HepG2 (cell line): ENCODE measurements around the gene GRHPR. TPM values are rescaled to one million over a fixed set of nuclear protein-coding genes. Genes with fewer than 3 reads are reported as not detected.

Experiments used
- DBP ChIP-seq: sonication (generic); formaldehyde crosslinking; IDR thresholded peaks from 2 replicates; pipeline ENCODE4 v1.4.0; 2020; ENCODE audit warnings: missing genetic modification reagents; ENCODE audit errors: not compliant biosample characterization
- EEA1 ChIP-seq: sonication (generic); formaldehyde crosslinking; IDR thresholded peaks from 2 replicates; pipeline ENCODE4 v1.5.1; 2020; ENCODE audit warnings: mild to moderate bottlenecking, missing genetic modification reagents, borderline replicate concordance
- ETV5 ChIP-seq: IDR thresholded peaks from 2 replicates; pipeline ENCODE4 v1.6.1; 2018; ENCODE audit warnings: missing biosample characterization, missing genetic modification reagents, inconsistent platforms, borderline replicate concordance
- NCOA2 ChIP-seq: sonication (generic); formaldehyde crosslinking; IDR thresholded peaks from 2 replicates; pipeline ENCODE4 v1.8.0; 2022; ENCODE audit warnings: inconsistent platforms
- NONO ChIP-seq, 2 experiments: fragments of 450-650 bp in 1 of 2; sonication (generic) in 1 of 2; formaldehyde crosslinking in 1 of 2; IDR thresholded peaks in 1 of 2; conservative IDR thresholded peaks in 1 of 2; 2 replicates each; pipeline versions ENCODE4 v1.6.1 to v1.8.0; 2017 to 2022; ENCODE audit warnings: mild to moderate bottlenecking in 1 of 2, missing genetic modification reagents in 1 of 2, moderate library complexity in 1 of 2
- POLR2AphosphoS2 ChIP-seq: IDR thresholded peaks from 2 replicates; pipeline ENCODE4 v1.6.1; 2011; ENCODE audit warnings: low read depth, low read length, improper control_type of control experiment
- RAD51 ChIP-seq: fragments of 450-650 bp; IDR thresholded peaks from 2 replicates; pipeline ENCODE4 v1.6.1; 2016; ENCODE audit warnings: borderline replicate concordance
- RXRB ChIP-seq: IDR thresholded peaks from 2 replicates; pipeline ENCODE4 v1.6.1; 2016; ENCODE audit warnings: borderline replicate concordance, missing genetic modification reagents, missing compliant biosample characterization
- SOX6 ChIP-seq, 2 experiments: fragments of 450-650 bp in 1 of 2; sonication (generic) in 1 of 2; formaldehyde crosslinking in 1 of 2; IDR thresholded peaks; 2 replicates each; pipeline versions ENCODE4 v1.4.0 to v1.6.1; 2017 to 2020; ENCODE audit warnings: antibody characterized with exemption in 1 of 2, mild to moderate bottlenecking in 1 of 2, missing genetic modification reagents in 1 of 2
- TAF15 ChIP-seq: fragments of 200-400 bp; formaldehyde crosslinking; IDR thresholded peaks from one replicate; pipeline ENCODE4 v1.6.1; 2018; ENCODE audit warnings: mild to moderate bottlenecking, low read depth, low read length; ENCODE audit not compliant: poor library complexity, severe bottlenecking
- TEAD3 ChIP-seq: optimal IDR thresholded peaks from 2 replicates; pipeline ENCODE3; 2016; ENCODE audit warnings: borderline replicate concordance
- ZFP91 ChIP-seq: sonication (generic); formaldehyde crosslinking; IDR thresholded peaks from 2 replicates; pipeline ENCODE4 v1.9.0; 2022; ENCODE audit warnings: missing genetic modification reagents, mild to moderate bottlenecking, borderline replicate concordance
- ZNF274 ChIP-seq: sonication (generic); formaldehyde crosslinking; IDR thresholded peaks from 2 replicates; pipeline ENCODE4 v1.5.1; 2020; ENCODE audit warnings: mild to moderate bottlenecking, missing genetic modification reagents
- ZNF530 ChIP-seq: sonication (generic); formaldehyde crosslinking; IDR thresholded peaks from 2 replicates; pipeline ENCODE4 v1.5.0; 2020; ENCODE audit warnings: low read depth, mild to moderate bottlenecking, missing genetic modification reagents
- ZNF546 ChIP-seq: sonication (generic); formaldehyde crosslinking; conservative IDR thresholded peaks from 2 replicates; pipeline ENCODE4 v1.8.1; 2023; ENCODE audit warnings: mild to moderate bottlenecking, missing genetic modification reagents
- ZNF616 ChIP-seq: sonication (generic); formaldehyde crosslinking; IDR thresholded peaks from 2 replicates; pipeline ENCODE4 v1.5.0; 2020; ENCODE audit warnings: low read depth, mild to moderate bottlenecking, missing genetic modification reagents
- ZNF619 ChIP-seq: sonication (generic); formaldehyde crosslinking; IDR thresholded peaks from 2 replicates; pipeline ENCODE4 v1.4.0; 2020; ENCODE audit warnings: mild to moderate bottlenecking, missing genetic modification reagents
- ZSCAN25 ChIP-seq: sonication (generic); formaldehyde crosslinking; IDR thresholded peaks from 2 replicates; pipeline ENCODE4 v1.8.0; 2022; ENCODE audit warnings: mild to moderate bottlenecking, missing genetic modification reagents
- polyA plus RNA-seq, 8 experiments: library from polyadenylated mRNA; depleted of rRNA in 3 of 8; stranded (reverse) in 7 of 8; unstranded in 1 of 8; fragments of >200 nt; fragmentation: Illumina TruSeq in 4 of 8; extraction: Trizol in 4 of 8; gene quantifications; 2 replicates each; pipeline versions ENCODE4 v1.2.1 to v1.2.3, GENCODE V29; 2011 to 2016; ENCODE audit warnings: low read depth in 4 of 8, missing spikeins in 1 of 8, mixed read lengths in 1 of 8; ENCODE audit not compliant: insufficient read depth in 1 of 8
- total RNA-seq, 5 experiments: library from RNA; depleted of rRNA; stranded (reverse); fragments of >200 nt; fragmentation: Illumina TruSeq; extraction: Trizol; gene quantifications; 2 replicates each; pipeline ENCODE4 v1.2.3, GENCODE V29; 2016; ENCODE audit warnings: low read depth in 1 of 5
- TF ChIP-seq, protein P1 (sequence below): sonication (generic); formaldehyde crosslinking; IDR thresholded peaks from 2 replicates; pipeline ENCODE4 v1.4.0; 2020; ENCODE audit warnings: missing genetic modification reagents
- TF ChIP-seq, protein P2 (sequence below): IDR thresholded peaks from 2 replicates; pipeline ENCODE4 v1.6.1; 2016; ENCODE audit warnings: control low read depth

The GRHPR gene
- total and polyA plus RNA-seq, 2 of the 13 experiments (the other 11 are each of a cell fraction or from before 2014, with no cell fraction given), result 113 to 115 TPM

DNA sequence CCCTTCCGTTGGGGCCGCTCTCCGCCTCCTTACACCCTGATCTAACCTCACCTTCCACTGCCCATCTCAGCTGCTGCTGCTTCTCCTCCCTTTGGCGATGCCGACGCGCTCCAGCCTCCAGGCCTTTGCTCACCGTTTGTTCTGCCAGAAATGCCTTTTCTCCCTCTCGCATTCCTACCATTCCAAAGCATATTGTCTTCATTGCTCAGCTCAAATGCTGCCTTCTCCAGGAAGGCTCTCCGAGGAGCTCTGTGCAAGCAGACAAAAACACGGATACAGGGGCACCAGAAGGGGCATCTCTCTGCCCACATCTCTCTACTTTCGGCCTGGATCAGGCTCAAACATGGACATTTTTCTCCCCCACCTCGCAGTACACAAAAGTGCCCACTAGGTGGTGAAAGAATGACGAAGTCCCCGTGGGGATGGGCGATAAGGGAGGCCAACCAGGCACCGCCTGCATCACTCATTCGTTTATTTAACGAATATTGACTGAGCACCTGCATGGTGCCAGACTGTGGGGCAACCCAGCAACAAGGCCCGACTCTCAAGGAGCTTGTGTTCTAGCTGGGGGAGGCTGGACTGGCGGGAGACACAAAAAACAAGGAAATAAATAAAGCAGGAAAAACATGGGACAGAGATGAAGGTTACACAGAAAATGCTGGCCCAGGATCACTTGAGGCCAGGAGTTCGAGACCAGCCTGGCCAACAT, 7.3 kb upstream of the GRHPR start (continued):
- TF ChIP-seq, protein P1, sequence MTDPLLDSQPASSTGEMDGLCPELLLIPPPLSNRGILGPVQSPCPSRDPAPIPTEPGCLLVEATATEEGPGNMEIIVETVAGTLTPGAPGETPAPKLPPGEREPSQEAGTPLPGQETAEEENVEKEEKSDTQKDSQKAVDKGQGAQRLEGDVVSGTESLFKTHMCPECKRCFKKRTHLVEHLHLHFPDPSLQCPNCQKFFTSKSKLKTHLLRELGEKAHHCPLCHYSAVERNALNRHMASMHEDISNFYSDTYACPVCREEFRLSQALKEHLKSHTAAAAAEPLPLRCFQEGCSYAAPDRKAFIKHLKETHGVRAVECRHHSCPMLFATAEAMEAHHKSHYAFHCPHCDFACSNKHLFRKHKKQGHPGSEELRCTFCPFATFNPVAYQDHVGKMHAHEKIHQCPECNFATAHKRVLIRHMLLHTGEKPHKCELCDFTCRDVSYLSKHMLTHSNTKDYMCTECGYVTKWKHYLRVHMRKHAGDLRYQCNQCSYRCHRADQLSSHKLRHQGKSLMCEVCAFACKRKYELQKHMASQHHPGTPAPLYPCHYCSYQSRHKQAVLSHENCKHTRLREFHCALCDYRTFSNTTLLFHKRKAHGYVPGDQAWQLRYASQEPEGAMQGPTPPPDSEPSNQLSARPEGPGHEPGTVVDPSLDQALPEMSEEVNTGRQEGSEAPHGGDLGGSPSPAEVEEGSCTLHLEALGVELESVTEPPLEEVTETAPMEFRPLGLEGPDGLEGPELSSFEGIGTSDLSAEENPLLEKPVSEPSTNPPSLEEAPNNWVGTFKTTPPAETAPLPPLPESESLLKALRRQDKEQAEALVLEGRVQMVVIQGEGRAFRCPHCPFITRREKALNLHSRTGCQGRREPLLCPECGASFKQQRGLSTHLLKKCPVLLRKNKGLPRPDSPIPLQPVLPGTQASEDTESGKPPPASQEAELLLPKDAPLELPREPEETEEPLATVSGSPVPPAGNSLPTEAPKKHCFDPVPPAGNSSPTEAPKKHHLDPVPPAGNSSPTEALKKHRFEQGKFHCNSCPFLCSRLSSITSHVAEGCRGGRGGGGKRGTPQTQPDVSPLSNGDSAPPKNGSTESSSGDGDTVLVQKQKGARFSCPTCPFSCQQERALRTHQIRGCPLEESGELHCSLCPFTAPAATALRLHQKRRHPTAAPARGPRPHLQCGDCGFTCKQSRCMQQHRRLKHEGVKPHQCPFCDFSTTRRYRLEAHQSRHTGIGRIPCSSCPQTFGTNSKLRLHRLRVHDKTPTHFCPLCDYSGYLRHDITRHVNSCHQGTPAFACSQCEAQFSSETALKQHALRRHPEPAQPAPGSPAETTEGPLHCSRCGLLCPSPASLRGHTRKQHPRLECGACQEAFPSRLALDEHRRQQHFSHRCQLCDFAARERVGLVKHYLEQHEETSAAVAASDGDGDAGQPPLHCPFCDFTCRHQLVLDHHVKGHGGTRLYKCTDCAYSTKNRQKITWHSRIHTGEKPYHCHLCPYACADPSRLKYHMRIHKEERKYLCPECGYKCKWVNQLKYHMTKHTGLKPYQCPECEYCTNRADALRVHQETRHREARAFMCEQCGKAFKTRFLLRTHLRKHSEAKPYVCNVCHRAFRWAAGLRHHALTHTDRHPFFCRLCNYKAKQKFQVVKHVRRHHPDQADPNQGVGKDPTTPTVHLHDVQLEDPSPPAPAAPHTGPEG, result no peak
- TF ChIP-seq ZNF616 (CRISPR knock-in tag), result no peak
- no peak for TF ChIP-seq ZFP91 (CRISPR knock-in tag)
- no peak for TF ChIP-seq ETV5 (CRISPR knock-in tag)
- no peak for TF ChIP-seq ZNF274 (CRISPR knock-in tag)
- no peak for TF ChIP-seq NCOA2 (CRISPR knock-in tag)
- TF ChIP-seq EEA1 (CRISPR knock-in tag), result no peak
- TF ChIP-seq RAD51, result no peak
- TF ChIP-seq RXRB (CRISPR knock-in tag), result peak; percentile 47; the same call in 1 of the 2 replicates
- no peak for TF ChIP-seq ZNF530
- TF ChIP-seq ZSCAN25 (CRISPR knock-in tag), result no peak
- no peak for TF ChIP-seq ZNF619
- TF ChIP-seq TEAD3 (CRISPR knock-in tag), result peak; percentile 66
- no peak for TF ChIP-seq POLR2AphosphoS2
- TF ChIP-seq SOX6 (IDR thresholded peaks at IDR 0.05), result no peak
- TF ChIP-seq SOX6 (CRISPR knock-in tag; IDR thresholded peaks at IDR 0.05), result peak; percentile 22; the same call in 1 of the 2 replicates
- TF ChIP-seq, protein P2, sequence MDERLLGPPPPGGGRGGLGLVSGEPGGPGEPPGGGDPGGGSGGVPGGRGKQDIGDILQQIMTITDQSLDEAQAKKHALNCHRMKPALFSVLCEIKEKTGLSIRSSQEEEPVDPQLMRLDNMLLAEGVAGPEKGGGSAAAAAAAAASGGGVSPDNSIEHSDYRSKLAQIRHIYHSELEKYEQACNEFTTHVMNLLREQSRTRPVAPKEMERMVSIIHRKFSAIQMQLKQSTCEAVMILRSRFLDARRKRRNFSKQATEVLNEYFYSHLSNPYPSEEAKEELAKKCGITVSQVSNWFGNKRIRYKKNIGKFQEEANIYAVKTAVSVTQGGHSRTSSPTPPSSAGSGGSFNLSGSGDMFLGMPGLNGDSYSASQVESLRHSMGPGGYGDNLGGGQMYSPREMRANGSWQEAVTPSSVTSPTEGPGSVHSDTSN (CRISPR knock-in tag), result no peak
- no peak for TF ChIP-seq TAF15
- TF ChIP-seq DBP (CRISPR knock-in tag), result no peak
- no peak for TF ChIP-seq ZNF546 (CRISPR knock-in tag)
- TF ChIP-seq NONO (IDR thresholded peaks at IDR 0.05), result no peak
- peak; percentile 49; the same call in 1 of the 2 replicates for TF ChIP-seq NONO (CRISPR knock-in tag; conservative IDR thresholded peaks at IDR 0.05)
